ENCODE measurements around the gene PSMD7. TPM values are rescaled to one million over a fixed set of nuclear protein-coding genes. Genes with fewer than 3 reads are reported as not detected.

The PSMD7 gene
- total RNA-seq, 1 experiment from 2014 or later: 109 TPM

DNA sequence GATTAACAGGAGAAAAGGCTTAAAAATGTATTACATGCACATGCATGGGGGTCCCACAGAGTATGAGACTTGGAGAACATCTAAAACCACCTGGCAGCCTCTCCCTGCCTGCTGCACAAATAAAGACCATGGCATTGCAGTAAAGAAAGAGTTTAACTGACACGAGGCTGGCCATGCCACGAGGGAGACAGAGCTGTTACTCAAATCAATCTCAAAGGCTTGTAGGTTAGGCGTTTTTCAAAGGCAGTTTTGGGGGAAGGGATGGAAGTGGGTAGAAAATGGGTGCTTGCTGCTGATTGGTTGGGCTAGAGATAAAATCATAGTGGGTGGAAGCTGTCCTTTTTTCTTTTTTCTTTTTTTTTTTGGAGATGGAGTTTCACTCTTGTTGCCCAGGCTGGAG is 17.3 kb upstream of the PSMD7 start:
- H3K79me2 ChIP-seq (ENCODE audit: insufficient read depth, low read length): no peaks in the 10 kb centered on the region
- peaks cover 26% of the 10 kb centered on the region for H3K27me3 ChIP-seq (ENCODE audit: insufficient read depth, low read length)
- H3K9ac ChIP-seq (ENCODE audit: low read length): no peak overlapping the region
- H3K4me2 ChIP-seq (ENCODE audit: low read length): no peak overlapping the region
- ATAC-seq (no peak), DNase-seq (ENCODE audit: low read depth, low spot score) (no peak)
- intact Hi-C loops (cut with micrococcal nuclease): loop anchor here (5.0 to 10.0 kb wide), 2 partner anchors 322 to 1774 kb away; no protein-coding TSS in a partner anchor
- no peak overlapping the region for H3K4me3 ChIP-seq (replicated peaks in 1 of 2; ENCODE audit: low read depth in 1 of 2, low read length in 2 of 2)
- POLR2A ChIA-PET: no interaction called here
- TF ChIP-seq CEBPB (IDR thresholded peaks at IDR 0.05; ENCODE audit: low read depth) (no peak), POLR2AphosphoS5 (IDR thresholded peaks at IDR 0.05; ENCODE audit: low read depth, low read length) (no peak), SIN3A (IDR thresholded peaks at IDR 0.05; ENCODE audit: low read depth) (no peak), EZH2phosphoT487 (IDR thresholded peaks at IDR 0.05; ENCODE audit: borderline replicate concordance) (no peak)
- TF ChIP-seq, protein P1, sequence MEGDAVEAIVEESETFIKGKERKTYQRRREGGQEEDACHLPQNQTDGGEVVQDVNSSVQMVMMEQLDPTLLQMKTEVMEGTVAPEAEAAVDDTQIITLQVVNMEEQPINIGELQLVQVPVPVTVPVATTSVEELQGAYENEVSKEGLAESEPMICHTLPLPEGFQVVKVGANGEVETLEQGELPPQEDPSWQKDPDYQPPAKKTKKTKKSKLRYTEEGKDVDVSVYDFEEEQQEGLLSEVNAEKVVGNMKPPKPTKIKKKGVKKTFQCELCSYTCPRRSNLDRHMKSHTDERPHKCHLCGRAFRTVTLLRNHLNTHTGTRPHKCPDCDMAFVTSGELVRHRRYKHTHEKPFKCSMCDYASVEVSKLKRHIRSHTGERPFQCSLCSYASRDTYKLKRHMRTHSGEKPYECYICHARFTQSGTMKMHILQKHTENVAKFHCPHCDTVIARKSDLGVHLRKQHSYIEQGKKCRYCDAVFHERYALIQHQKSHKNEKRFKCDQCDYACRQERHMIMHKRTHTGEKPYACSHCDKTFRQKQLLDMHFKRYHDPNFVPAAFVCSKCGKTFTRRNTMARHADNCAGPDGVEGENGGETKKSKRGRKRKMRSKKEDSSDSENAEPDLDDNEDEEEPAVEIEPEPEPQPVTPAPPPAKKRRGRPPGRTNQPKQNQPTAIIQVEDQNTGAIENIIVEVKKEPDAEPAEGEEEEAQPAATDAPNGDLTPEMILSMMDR (IDR thresholded peaks at IDR 0.05 in 2 of 3, conservative IDR thresholded peaks at IDR 0.05 in 1 of 3; ENCODE audit: borderline replicate concordance in 1 of 3, insufficient read depth in 1 of 3, low read depth in 2 of 3, low read length in 2 of 3): no peak
- TF ChIP-seq, protein P2, sequence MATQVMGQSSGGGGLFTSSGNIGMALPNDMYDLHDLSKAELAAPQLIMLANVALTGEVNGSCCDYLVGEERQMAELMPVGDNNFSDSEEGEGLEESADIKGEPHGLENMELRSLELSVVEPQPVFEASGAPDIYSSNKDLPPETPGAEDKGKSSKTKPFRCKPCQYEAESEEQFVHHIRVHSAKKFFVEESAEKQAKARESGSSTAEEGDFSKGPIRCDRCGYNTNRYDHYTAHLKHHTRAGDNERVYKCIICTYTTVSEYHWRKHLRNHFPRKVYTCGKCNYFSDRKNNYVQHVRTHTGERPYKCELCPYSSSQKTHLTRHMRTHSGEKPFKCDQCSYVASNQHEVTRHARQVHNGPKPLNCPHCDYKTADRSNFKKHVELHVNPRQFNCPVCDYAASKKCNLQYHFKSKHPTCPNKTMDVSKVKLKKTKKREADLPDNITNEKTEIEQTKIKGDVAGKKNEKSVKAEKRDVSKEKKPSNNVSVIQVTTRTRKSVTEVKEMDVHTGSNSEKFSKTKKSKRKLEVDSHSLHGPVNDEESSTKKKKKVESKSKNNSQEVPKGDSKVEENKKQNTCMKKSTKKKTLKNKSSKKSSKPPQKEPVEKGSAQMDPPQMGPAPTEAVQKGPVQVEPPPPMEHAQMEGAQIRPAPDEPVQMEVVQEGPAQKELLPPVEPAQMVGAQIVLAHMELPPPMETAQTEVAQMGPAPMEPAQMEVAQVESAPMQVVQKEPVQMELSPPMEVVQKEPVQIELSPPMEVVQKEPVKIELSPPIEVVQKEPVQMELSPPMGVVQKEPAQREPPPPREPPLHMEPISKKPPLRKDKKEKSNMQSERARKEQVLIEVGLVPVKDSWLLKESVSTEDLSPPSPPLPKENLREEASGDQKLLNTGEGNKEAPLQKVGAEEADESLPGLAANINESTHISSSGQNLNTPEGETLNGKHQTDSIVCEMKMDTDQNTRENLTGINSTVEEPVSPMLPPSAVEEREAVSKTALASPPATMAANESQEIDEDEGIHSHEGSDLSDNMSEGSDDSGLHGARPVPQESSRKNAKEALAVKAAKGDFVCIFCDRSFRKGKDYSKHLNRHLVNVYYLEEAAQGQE (IDR thresholded peaks at IDR 0.05; ENCODE audit: low read depth): no peak
- TF ChIP-seq, protein P3, sequence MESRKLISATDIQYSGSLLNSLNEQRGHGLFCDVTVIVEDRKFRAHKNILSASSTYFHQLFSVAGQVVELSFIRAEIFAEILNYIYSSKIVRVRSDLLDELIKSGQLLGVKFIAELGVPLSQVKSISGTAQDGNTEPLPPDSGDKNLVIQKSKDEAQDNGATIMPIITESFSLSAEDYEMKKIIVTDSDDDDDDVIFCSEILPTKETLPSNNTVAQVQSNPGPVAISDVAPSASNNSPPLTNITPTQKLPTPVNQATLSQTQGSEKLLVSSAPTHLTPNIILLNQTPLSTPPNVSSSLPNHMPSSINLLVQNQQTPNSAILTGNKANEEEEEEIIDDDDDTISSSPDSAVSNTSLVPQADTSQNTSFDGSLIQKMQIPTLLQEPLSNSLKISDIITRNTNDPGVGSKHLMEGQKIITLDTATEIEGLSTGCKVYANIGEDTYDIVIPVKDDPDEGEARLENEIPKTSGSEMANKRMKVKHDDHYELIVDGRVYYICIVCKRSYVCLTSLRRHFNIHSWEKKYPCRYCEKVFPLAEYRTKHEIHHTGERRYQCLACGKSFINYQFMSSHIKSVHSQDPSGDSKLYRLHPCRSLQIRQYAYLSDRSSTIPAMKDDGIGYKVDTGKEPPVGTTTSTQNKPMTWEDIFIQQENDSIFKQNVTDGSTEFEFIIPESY (IDR thresholded peaks at IDR 0.05; ENCODE audit: extremely low read depth, insufficient replicate concordance, low read length): no peak
- H3K9me3 ChIP-seq (ENCODE audit: control insufficient read depth in 1 of 2, insufficient read depth in 1 of 2, low read depth in 1 of 2, low read length in 2 of 2): no peaks in the 10 kb centered on the region
- no peaks in the 10 kb centered on the region for H3K9me2 ChIP-seq (ENCODE audit: insufficient read depth)
- RAD21 ChIA-PET (ENCODE audit: low non-redundant PET in 1 of 2, low total read pairs in 2 of 2, uncharacterized antibody in 2 of 2, unreplicated experiment in 2 of 2): no interaction called here
- H4K20me1 ChIP-seq (ENCODE audit: insufficient read depth): no peaks in the 10 kb centered on the region
- H3K36me3 ChIP-seq (ENCODE audit: control insufficient read depth in 1 of 2, insufficient read depth in 2 of 2, low read length in 2 of 2): no peaks in the 10 kb centered on the region
- CTCF ChIA-PET: no interaction called here
- peaks cover 0 to 2% of the 10 kb centered on the region in 2 experiments; a peak in 1 of 4 replicates for H3K4me1 ChIP-seq (ENCODE audit: control insufficient read depth in 1 of 2, insufficient read depth in 2 of 2, low read length in 2 of 2)
- BruUV-seq (replicated peaks): no TSS peak
- H2AFZ ChIP-seq (ENCODE audit: low read depth, low read length, poor library complexity, severe bottlenecking): no peak overlapping the region
- H3K27ac ChIP-seq (ENCODE audit: low read depth, low read length): no peak overlapping the region

Data from HCT116 (cell line).